ENCODE results near the gene FBH1. TPM values are rescaled to one million over a fixed set of nuclear protein-coding genes. Genes with fewer than 3 reads are reported as not detected.

The FBH1 gene
- total and polyA plus RNA-seq, 9 of the 15 experiments (the other 6 are each of a cell fraction or from before 2014, with no cell fraction given) = 13.4 to 108 (median 77.8) TPM

- TF ChIP-seq BCLAF1 (IDR thresholded peaks at IDR 0.05; ENCODE audit: borderline replicate concordance in 1 of 2, control insufficient read depth in 1 of 2, low read depth in 2 of 2, low read length in 1 of 2) (no peak), CBFA2T3 (IDR thresholded peaks at IDR 0.05) (peak; percentile 95), ZBTB2 (IDR thresholded peaks at IDR 0.05) (peak; percentile 63; the same call in 1 of the 2 replicates), ZNF76 (CRISPR knock-in tag; IDR thresholded peaks at IDR 0.05; ENCODE audit: borderline replicate concordance) (no peak), ZNF239 (CRISPR knock-in tag; IDR thresholded peaks at IDR 0.05) (peak; percentile 27; the same call in 1 of the 2 replicates), ZNF354B (CRISPR knock-in tag; IDR thresholded peaks at IDR 0.05) (0 out of 2 replicates have a peak, but pooled peaks have one; percentile 8), FOXM1 (IDR thresholded peaks at IDR 0.05; ENCODE audit: low read depth) (peak; percentile 82), FOXM1 (CRISPR knock-in tag; IDR thresholded peaks at IDR 0.05; ENCODE audit: low read depth) (no peak), SOX6 (IDR thresholded peaks at IDR 0.05) (peak; percentile 74), STAT6 (CRISPR knock-in tag; IDR thresholded peaks at IDR 0.05) (no peak), PTTG1 (tag; IDR thresholded peaks at IDR 0.05; ENCODE audit: low read depth) (0 out of 2 replicates have a peak, but pooled peaks have one; percentile 32), ATF4 (CRISPR knock-in tag; IDR thresholded peaks at IDR 0.05) (peak; percentile 51), GABPB1 (CRISPR knock-in tag; IDR thresholded peaks at IDR 0.05) (no peak), ZNF75A (CRISPR knock-in tag; IDR thresholded peaks at IDR 0.05) (no peak), PHB2 (IDR thresholded peaks at IDR 0.05; ENCODE audit: low read depth) (0 out of 2 replicates have a peak, but pooled peaks have one; percentile 11), TOE1 (IDR thresholded peaks at IDR 0.05; ENCODE audit: borderline replicate concordance) (no peak), TOE1 (CRISPR knock-in tag; IDR thresholded peaks at IDR 0.05; ENCODE audit: borderline replicate concordance, low read depth) (no peak)
These were observed 44.0 kb downstream of the FBH1 start (continued) for GRCh38 chr10:5933909-5934546.

Data from K562 (cell line).